Kasumi-1 (cell line): ENCODE measurements around the gene NMNAT2.

Experiments
- DNase-seq, 2 experiments: peaks; one replicate each; lab custom pipeline; 2025; lab: John Stamatoyannopoulos, UW

NMNAT2 gene

GRCh38 chr1:183365676-183366075 lies 52.5 kb downstream of the NMNAT2 start:
- DNase-seq, result no peak

- no peak for DNase-seq
Measured at GRCh38 chr1:183365093-183365492, 53.1 kb downstream of the NMNAT2 start.

- no peak for DNase-seq
Measured at GRCh38 chr1:183363972-183364371, 54.2 kb downstream of the NMNAT2 start.

- DNase-seq, result no peak
Measured at GRCh38 chr1:183361081-183361480, 57.1 kb downstream of the NMNAT2 start.

- no peak for DNase-seq
Measured at GRCh38 chr1:183360473-183360872, 57.7 kb downstream of the NMNAT2 start.

- DNase-seq, result no peak
Measured at GRCh38 chr1:183356534-183357182, 61.5 kb downstream of the NMNAT2 start.

GRCh38 chr1:183355797-183356196 lies 62.4 kb downstream of the NMNAT2 start:
- DNase-seq, result no peak

- no peak for DNase-seq
Measured at GRCh38 chr1:183355181-183355580, 63.0 kb downstream of the NMNAT2 start.

- no peak for DNase-seq
Measured at GRCh38 chr1:183353597-183353996, 64.6 kb downstream of the NMNAT2 start.

- no peak for DNase-seq
Measured at GRCh38 chr1:183349201-183349711, 68.9 kb downstream of the NMNAT2 start.

GRCh38 chr1:183346276-183346732 lies 71.9 kb downstream of the NMNAT2 start:
- DNase-seq, result peak; percentile 15 to 42

GRCh38 chr1:183339556-183340167 lies 78.5 kb downstream of the NMNAT2 start:
- DNase-seq, result no peak

GRCh38 chr1:183331091-183331742 lies 87.0 kb downstream of the NMNAT2 start:
- DNase-seq, result no peak

- DNase-seq, result no peak
Measured at GRCh38 chr1:183330335-183330734, 87.8 kb downstream of the NMNAT2 start.

GRCh38 chr1:183328371-183328770 lies 89.8 kb downstream of the NMNAT2 start:
- no peak for DNase-seq

- DNase-seq, result no peak
Measured at GRCh38 chr1:183327434-183328290, 90.5 kb downstream of the NMNAT2 start.

- no peak for DNase-seq
Measured at GRCh38 chr1:183323849-183324683, 94.1 kb downstream of the NMNAT2 start.

- no peak for DNase-seq
Measured at GRCh38 chr1:183319606-183320005, 98.6 kb downstream of the NMNAT2 start.

GRCh38 chr1:183319051-183319450 lies 99.1 kb downstream of the NMNAT2 start:
- no peak for DNase-seq

GRCh38 chr1:183318433-183318832 lies 99.7 kb downstream of the NMNAT2 start:
- no peak for DNase-seq
